IMR-90 (cell line): ENCODE data around the gene NUDCD3. TPM values are rescaled to one million over a fixed set of nuclear protein-coding genes. Genes with fewer than 3 reads are reported as not detected.

ENCODE experiments used
- ATAC-seq: fragments of 200-7000 bp; cut with Tn5 transposase; 2 replicates; pipeline ENCODE4 v1.9.1; 2020; ENCODE audit warnings: low read depth, mild to moderate bottlenecking, moderate library complexity
- BruUV-seq: library from RNA; stranded (reverse); fragments of 400-500 nt; replicated peaks from 2 replicates; lab custom pipeline; 2021; lab: Mats Ljungman, UMichigan
- CTCF ChIA-PET: fragments of 300-600 bp; formaldehyde crosslinking; extraction: SDS; loops from one replicate; lab custom pipeline; 2021; ENCODE audit warnings: antibody characterized with exemption; lab: Yijun Ruan, JAX
- POLR2A ChIA-PET: fragments of 300-600 bp; sonication (Branson Sonifier 250); formaldehyde crosslinking; loops from one replicate; lab custom pipeline; 2022; ENCODE audit warnings: antibody characterized with exemption; ENCODE audit not compliant: unreplicated experiment; lab: Charles Lee
- DNase-seq: peaks from one replicate; pipeline ENCODE4 v3.0.0; 2013
- H2AFZ ChIP-seq: replicated peaks from 2 replicates; pipeline ENCODE3; 2013; ENCODE audit warnings: low read length, mild to moderate bottlenecking; ENCODE audit not compliant: poor library complexity
- H2AK5ac ChIP-seq: 2 replicates; pipeline ENCODE4 v1.6.1; 2013; ENCODE audit warnings: low read depth, low read length, inconsistent platforms
- H2AK9ac ChIP-seq: replicated peaks from 2 replicates; pipeline ENCODE3; 2013; ENCODE audit warnings: mild to moderate bottlenecking, low read depth, low read length, moderate library complexity; ENCODE audit not compliant: poor library complexity
- H2BK120ac ChIP-seq: 2 replicates; pipeline ENCODE4 v1.6.1; 2013; ENCODE audit warnings: low read depth, low read length, inconsistent platforms
- H2BK15ac ChIP-seq: 3 replicates; pipeline ENCODE4 v1.6.1; 2013; ENCODE audit warnings: low read depth, low read length, inconsistent platforms
- H2BK20ac ChIP-seq: 2 replicates; pipeline ENCODE4 v1.6.1; 2013; ENCODE audit warnings: low read depth, mild to moderate bottlenecking, inconsistent platforms, low read length, moderate library complexity
- H2BK5ac ChIP-seq: 2 replicates; pipeline ENCODE4 v1.6.1; 2013; ENCODE audit warnings: mild to moderate bottlenecking, low read depth, low read length, inconsistent platforms; ENCODE audit not compliant: poor library complexity, severe bottlenecking
- H3K14ac ChIP-seq: replicated peaks from 2 replicates; pipeline ENCODE4 v1.6.1; 2013; ENCODE audit warnings: low read depth, low read length, inconsistent platforms
- H3K18ac ChIP-seq: 2 replicates; pipeline ENCODE4 v1.6.1; 2013; ENCODE audit warnings: low read depth, low read length, control low read depth
- H3K23ac ChIP-seq: 2 replicates; pipeline ENCODE4 v1.6.1; 2013; ENCODE audit warnings: low read depth, low read length, inconsistent platforms
- H3K27ac ChIP-seq: 2 replicates; pipeline ENCODE4 v1.5.1; 2013; ENCODE audit warnings: mild to moderate bottlenecking, control low read depth, low read length; ENCODE audit not compliant: insufficient read depth
- H3K27me3 ChIP-seq: 2 replicates; pipeline ENCODE4 v1.6.1; 2013; ENCODE audit warnings: low read length; ENCODE audit not compliant: control insufficient read depth, insufficient read depth
- H3K36me3 ChIP-seq: 2 replicates; pipeline ENCODE4 v1.6.1; 2013; ENCODE audit warnings: low read length, mixed read lengths; ENCODE audit not compliant: control insufficient read depth, insufficient read depth
- H3K4ac ChIP-seq: 2 replicates; pipeline ENCODE4 v1.6.1; 2013; ENCODE audit warnings: low read depth, low read length, inconsistent platforms
- H3K4me1 ChIP-seq: 2 replicates; pipeline ENCODE4 v1.6.1; 2013; ENCODE audit warnings: low read length, mixed read lengths; ENCODE audit not compliant: control insufficient read depth, insufficient read depth
- H3K4me2 ChIP-seq: 2 replicates; pipeline ENCODE4 v1.6.1; 2013; ENCODE audit warnings: low read depth, mild to moderate bottlenecking, control low read depth, low read length, moderate library complexity
- H3K4me3 ChIP-seq: 2 replicates; pipeline ENCODE4 v1.5.1; 2013; ENCODE audit warnings: low read depth, mild to moderate bottlenecking, control low read depth, low read length, moderate library complexity; ENCODE audit not compliant: insufficient read depth
- H3K56ac ChIP-seq: 2 replicates; pipeline ENCODE4 v1.6.1; 2013; ENCODE audit warnings: low read length, inconsistent platforms; ENCODE audit not compliant: insufficient read depth; ENCODE audit errors: extremely low read depth
- H3K79me1 ChIP-seq, 2 experiments: 2 replicates each; pipeline ENCODE4 v1.6.1; 2013; ENCODE audit warnings: low read length in 2 of 2, inconsistent platforms in 1 of 2, low read depth in 1 of 2
- H3K9ac ChIP-seq: 2 replicates; pipeline ENCODE4 v1.6.1; 2013; ENCODE audit warnings: low read depth, low read length, control low read depth
- H3K9me1 ChIP-seq: 2 replicates; pipeline ENCODE4 v1.6.1; 2013; ENCODE audit warnings: low read length, inconsistent platforms; ENCODE audit not compliant: insufficient read depth
- H3K9me3 ChIP-seq: 2 replicates; pipeline ENCODE4 v1.6.1; 2013; ENCODE audit warnings: low read length; ENCODE audit not compliant: control insufficient read depth, insufficient read depth
- H4K20me1 ChIP-seq: 2 replicates; pipeline ENCODE4 v1.6.1; 2013; ENCODE audit warnings: low read length, inconsistent platforms; ENCODE audit not compliant: insufficient read depth
- H4K5ac ChIP-seq: 2 replicates; pipeline ENCODE4 v1.6.1; 2013; ENCODE audit warnings: mild to moderate bottlenecking, low read depth, low read length, control low read depth
- H4K8ac ChIP-seq, 2 experiments: 2 replicates each; pipeline ENCODE4 v1.6.1; 2013; ENCODE audit warnings: low read depth in 2 of 2, low read length in 2 of 2, control low read depth in 1 of 2, inconsistent platforms in 1 of 2
- H4K91ac ChIP-seq: 2 replicates; pipeline ENCODE4 v1.6.1; 2013; ENCODE audit warnings: low read depth, low read length, inconsistent platforms; ENCODE audit not compliant: insufficient read depth
- BHLHE40 ChIP-seq: fragments of 150-350 bp; IDR thresholded peaks from 2 replicates; pipeline ENCODE4 v1.6.1; 2016; ENCODE audit warnings: mild to moderate bottlenecking, low read depth, low read length
- CEBPB ChIP-seq: IDR thresholded peaks from 2 replicates; pipeline ENCODE4 v1.6.1; 2012; ENCODE audit warnings: low read depth, low read length, improper control_type of control experiment
- CTCF ChIP-seq: conservative IDR thresholded peaks from 2 replicates; pipeline ENCODE4 v1.5.1; 2012; ENCODE audit warnings: mild to moderate bottlenecking, low read depth, low read length, improper control_type of control experiment
- FOS ChIP-seq: fragments of 150-350 bp; IDR thresholded peaks from 2 replicates; pipeline ENCODE4 v1.6.1; 2016; ENCODE audit warnings: low read depth, low read length
- MAFK ChIP-seq: IDR thresholded peaks from 2 replicates; pipeline ENCODE4 v1.6.1; 2012; ENCODE audit warnings: low read depth, low read length, improper control_type of control experiment
- MAZ ChIP-seq: IDR thresholded peaks from 2 replicates; pipeline ENCODE4 v1.6.1; 2012; ENCODE audit warnings: low read depth, mild to moderate bottlenecking, low read length, improper control_type of control experiment, moderate library complexity, borderline replicate concordance
- MXI1 ChIP-seq: IDR thresholded peaks from 2 replicates; pipeline ENCODE4 v1.6.1; 2012; ENCODE audit warnings: low read depth, mild to moderate bottlenecking, low read length, moderate library complexity, borderline replicate concordance
- POLR2A ChIP-seq: IDR thresholded peaks from 2 replicates; pipeline ENCODE4 v1.6.1; 2012; ENCODE audit warnings: mild to moderate bottlenecking, low read depth, low read length
- RAD21 ChIP-seq: IDR thresholded peaks from 2 replicates; pipeline ENCODE4 v1.6.1; 2012; ENCODE audit warnings: low read length, improper control_type of control experiment
- RCOR1 ChIP-seq: IDR thresholded peaks from 2 replicates; pipeline ENCODE4 v1.6.1; 2012; ENCODE audit warnings: mild to moderate bottlenecking, low read length, improper control_type of control experiment; ENCODE audit not compliant: insufficient replicate concordance
- SMC3 ChIP-seq: fragments of 150-350 bp; IDR thresholded peaks from 2 replicates; pipeline ENCODE4 v1.6.1; 2016; ENCODE audit warnings: low read depth, mild to moderate bottlenecking, antibody characterized with exemption, low read length, moderate library complexity
- USF2 ChIP-seq: fragments of 150-350 bp; IDR thresholded peaks from 2 replicates; pipeline ENCODE4 v1.6.1; 2017; ENCODE audit warnings: mild to moderate bottlenecking, antibody characterized with exemption, low read length, low read depth
- WGBS, 2 experiments: methylation state at CpG; one replicate each; pipeline versions ENCODE4 v1.1.5 to v1.1.7; 2013; ENCODE audit warnings: missing lambda C conversion rate in 2 of 2; ENCODE audit not compliant: insufficient read length in 1 of 2; ENCODE audit errors: extremely low coverage in 2 of 2; 5-methylcytosine and 5-hydroxymethylcytosine counted together
- dilution Hi-C: fragments of 300-500 bp; cut with HindIII; formaldehyde crosslinking; loops from one replicate; pipeline ENCODE4 v1.14.3; 2018; ENCODE audit warnings: low sequenced_read_pairs; ENCODE audit not compliant: unreplicated experiment
- in situ Hi-C: fragments of 300-500 bp; cut with MboI; formaldehyde crosslinking; loops from 3 replicates; pipeline ENCODE4 v1.14.3; 2019; ENCODE audit warnings: low sequenced_read_pairs, inconsistent platforms, mixed read lengths
- intact Hi-C: fragments of 100-400 bp; cut with micrococcal nuclease; formaldehyde crosslinking; loops from 2 replicates; pipeline ENCODE4 v1.10.0; 2022
- polyA plus RNA-seq, 3 experiments: library from polyadenylated mRNA; depleted of rRNA; stranded (reverse); fragments of >200 nt; gene quantifications; 2 replicates each; pipeline ENCODE4 v1.2.3, GENCODE V29; 2012; ENCODE audit warnings: low replicate concordance in 1 of 3
- total RNA-seq: library from RNA; depleted of rRNA; stranded (reverse); fragments of >200 nt; gene quantifications from 2 replicates; pipeline ENCODE4 v1.2.3, GENCODE V29; 2012

NUDCD3 gene
- total and polyA plus RNA-seq, 2 of the 4 experiments (the other 2 are of a cell fraction): 49.5 to 76.0 TPM

DNA sequence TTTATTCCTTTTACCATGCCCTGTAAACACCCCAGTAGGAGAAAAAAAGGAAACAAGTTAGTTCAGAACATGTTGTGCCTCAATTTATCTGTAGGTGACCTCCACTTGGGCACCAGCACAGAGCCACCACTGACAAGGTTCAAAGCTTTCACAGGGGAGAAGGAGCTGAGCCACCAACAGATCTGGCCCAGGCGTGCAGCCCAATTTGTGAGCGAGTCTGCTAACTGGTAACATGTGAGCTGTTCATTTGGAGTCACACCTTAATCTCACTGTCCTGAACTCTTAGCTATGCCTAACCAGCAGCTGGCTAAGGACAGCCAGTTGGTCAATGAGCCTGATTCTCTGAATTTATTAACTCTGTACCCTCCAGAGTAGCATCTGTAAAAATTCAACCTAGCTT lies 86.7 kb downstream of the NUDCD3 start:
- Histone ChIP-seq H2AK5ac (no peak overlapping the region), H3K4me2 (no peak overlapping the region), H3K27ac (no peak overlapping the region), H2BK5ac (no peak overlapping the region), H2AK9ac (no peak overlapping the region), H2BK120ac (no peak overlapping the region), H4K91ac (no peak overlapping the region), H3K4me3 (no peak overlapping the region), H4K20me1 (peaks cover 24% of the 10 kb centered on the region), H3K56ac (no peak overlapping the region), H3K4me1 (peaks cover 6% of the 10 kb centered on the region), H2BK15ac (no peak overlapping the region), H3K23ac (no peak overlapping the region), H2AFZ (no peak overlapping the region), H3K14ac (no peak overlapping the region), H4K5ac (no peak overlapping the region), H3K79me1 (peaks cover 30 to 76% of the 10 kb centered on the region in 2 experiments), H3K36me3 (peaks cover 20% of the 10 kb centered on the region), H3K9me1 (peaks cover 25% of the 10 kb centered on the region), H3K9me3 (no peaks in the 10 kb centered on the region), H3K18ac (no peak overlapping the region), H2BK20ac (no peak overlapping the region), H3K9ac (no peak overlapping the region), H3K4ac (no peak overlapping the region), H4K8ac (no peak overlapping the region), H3K27me3 (no peaks in the 10 kb centered on the region)
- in situ Hi-C loops: no loop called here
- WGBS, 2 experiments: 100% methylated on average over 2 of the region's 2 CpGs; no CpG with 5 or more reads in 1 of the 2 experiments
- TF ChIP-seq MXI1 (no peak), SMC3 (no peak), FOS (no peak), RCOR1 (no peak), RAD21 (no peak), USF2 (no peak), CTCF (no peak), MAZ (no peak), MAFK (no peak), CEBPB (no peak), POLR2A (no peak), BHLHE40 (no peak)
- POLR2A ChIA-PET: no interaction called here
- no TSS peak for BruUV-seq
- DNase-seq: no peak
- intact Hi-C loops: no loop called here
- dilution Hi-C loops: no loop called here
- CTCF ChIA-PET: interaction anchor here (0.7 kb wide), 1 partner anchor 53 kb away, joined by 5 read pairs; no protein-coding TSS in a partner anchor
- ATAC-seq: no peak
